HFF-Myc (cell line): ENCODE data around the gene SLC35E1.
"Not testable (repeated sequence)": the region's sequence is repeated elsewhere in the genome, so short reads cannot be mapped to it uniquely, and the experiment has no call there.

Experiments used
- DNase-seq: peaks from one replicate; pipeline ENCODE4 v3.0.0-alpha.2; 2011; ENCODE audit warnings: low read depth; ENCODE audit errors: extremely low read depth
- H3K4me3 ChIP-seq: replicated peaks from 2 replicates; pipeline ENCODE4 v1.5.1; 2011; ENCODE audit warnings: low read depth, mild to moderate bottlenecking, control low read depth, low read length
- TF ChIP-seq, protein P1 (sequence below): IDR thresholded peaks from 2 replicates; pipeline ENCODE4 v1.5.1; 2012; ENCODE audit warnings: mild to moderate bottlenecking, low read depth, low read length, control low read depth; ENCODE audit errors: missing control alignments

Gene SLC35E1

DNA sequence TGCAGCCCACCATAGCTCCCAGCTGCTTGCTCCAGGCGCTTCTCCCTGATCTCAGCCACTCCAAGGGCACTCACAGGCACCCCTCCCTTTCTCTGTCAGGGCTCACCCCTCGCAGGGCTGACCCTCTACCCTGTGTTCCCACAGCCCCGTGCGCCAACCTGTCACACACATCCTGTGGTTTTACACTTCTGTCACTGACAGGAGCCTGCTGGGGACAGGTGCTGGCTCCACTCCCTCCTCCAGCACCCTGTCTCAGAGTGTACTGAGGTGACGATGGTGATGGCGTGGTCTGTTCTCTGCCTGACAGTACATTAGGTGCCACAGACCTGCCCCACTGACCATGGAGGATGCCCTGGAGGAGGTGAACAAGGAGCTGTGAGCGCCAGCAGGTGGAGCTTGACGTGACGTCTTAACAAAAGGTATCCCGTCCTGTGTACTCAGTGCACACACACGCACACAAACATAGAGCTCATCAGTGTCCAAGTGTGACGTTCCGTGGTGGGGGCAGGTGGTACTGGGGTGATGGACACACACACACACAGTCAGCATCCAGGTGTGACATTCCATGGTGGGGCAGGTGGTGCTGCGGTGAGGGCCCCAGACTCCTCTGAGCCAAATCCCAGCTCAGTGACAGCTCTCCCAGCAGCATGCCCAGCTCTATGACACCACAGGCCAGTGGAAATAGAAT is 55.1 kb downstream of the SLC35E1 start:
- DNase-seq: no peak
- TF ChIP-seq, protein P1, sequence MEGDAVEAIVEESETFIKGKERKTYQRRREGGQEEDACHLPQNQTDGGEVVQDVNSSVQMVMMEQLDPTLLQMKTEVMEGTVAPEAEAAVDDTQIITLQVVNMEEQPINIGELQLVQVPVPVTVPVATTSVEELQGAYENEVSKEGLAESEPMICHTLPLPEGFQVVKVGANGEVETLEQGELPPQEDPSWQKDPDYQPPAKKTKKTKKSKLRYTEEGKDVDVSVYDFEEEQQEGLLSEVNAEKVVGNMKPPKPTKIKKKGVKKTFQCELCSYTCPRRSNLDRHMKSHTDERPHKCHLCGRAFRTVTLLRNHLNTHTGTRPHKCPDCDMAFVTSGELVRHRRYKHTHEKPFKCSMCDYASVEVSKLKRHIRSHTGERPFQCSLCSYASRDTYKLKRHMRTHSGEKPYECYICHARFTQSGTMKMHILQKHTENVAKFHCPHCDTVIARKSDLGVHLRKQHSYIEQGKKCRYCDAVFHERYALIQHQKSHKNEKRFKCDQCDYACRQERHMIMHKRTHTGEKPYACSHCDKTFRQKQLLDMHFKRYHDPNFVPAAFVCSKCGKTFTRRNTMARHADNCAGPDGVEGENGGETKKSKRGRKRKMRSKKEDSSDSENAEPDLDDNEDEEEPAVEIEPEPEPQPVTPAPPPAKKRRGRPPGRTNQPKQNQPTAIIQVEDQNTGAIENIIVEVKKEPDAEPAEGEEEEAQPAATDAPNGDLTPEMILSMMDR: no peak

DNA sequence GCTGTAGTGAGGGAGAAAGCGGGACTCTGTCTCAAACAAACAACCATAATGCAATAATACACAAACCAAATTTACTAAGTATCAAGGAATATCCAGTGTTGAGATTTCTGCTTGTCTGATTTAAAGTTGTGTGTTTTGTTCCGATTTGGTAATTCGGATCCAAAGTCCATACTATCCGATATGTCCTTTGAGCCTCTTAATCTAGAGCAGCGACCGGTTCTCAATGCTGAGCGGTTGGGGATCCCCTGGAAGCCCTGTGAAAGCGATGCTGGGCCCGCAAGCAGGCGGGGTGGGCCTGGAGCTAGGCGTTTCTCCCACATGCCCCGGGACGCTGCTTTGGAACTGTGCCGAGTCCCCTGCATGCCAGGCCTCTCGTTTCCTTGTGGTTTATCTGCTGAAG is 55.8 kb downstream of the SLC35E1 start:
- DNase-seq: no peak
- TF ChIP-seq, protein P1: no peak
- H3K4me3 ChIP-seq: no peak overlapping the region

More for the DNA sequence above, 55.1 kb downstream of the SLC35E1 start:
- H3K4me3 ChIP-seq: no peak overlapping the region

DNA sequence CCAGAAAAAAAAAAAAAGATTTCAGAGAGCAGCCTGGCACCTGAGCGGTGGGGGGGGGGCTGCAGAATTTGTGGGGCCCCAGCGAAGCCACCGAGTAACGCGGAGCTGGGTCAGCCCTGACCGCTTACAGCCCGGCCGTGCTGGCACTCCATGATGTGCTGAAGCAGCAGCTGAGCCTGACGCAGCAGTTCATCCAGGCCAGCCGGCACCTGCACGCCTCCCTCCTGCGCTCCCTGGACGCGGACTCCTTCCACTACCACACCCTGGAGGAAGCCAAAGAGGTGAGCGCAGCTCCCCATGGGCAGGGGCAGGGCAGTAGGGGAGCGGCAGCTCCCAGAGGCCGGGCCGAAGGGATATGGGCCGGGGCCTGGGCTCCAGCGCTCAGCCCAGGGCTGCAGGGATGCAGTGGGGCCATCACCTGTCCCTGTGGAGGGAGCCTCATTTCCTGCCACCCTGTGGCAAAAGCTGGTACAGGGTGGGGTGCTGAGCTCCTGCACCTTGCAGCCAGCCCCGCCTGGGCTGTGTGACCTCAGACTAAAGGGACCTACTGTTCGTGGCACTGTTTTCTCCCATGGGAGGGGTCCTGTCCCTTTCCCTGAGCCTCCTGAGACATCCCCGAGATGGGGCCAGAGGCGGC is 57.7 kb downstream of the SLC35E1 start:
- H3K4me3 ChIP-seq: no peak overlapping the region
- DNase-seq: no peak
- TF ChIP-seq, protein P1: no peak

DNA sequence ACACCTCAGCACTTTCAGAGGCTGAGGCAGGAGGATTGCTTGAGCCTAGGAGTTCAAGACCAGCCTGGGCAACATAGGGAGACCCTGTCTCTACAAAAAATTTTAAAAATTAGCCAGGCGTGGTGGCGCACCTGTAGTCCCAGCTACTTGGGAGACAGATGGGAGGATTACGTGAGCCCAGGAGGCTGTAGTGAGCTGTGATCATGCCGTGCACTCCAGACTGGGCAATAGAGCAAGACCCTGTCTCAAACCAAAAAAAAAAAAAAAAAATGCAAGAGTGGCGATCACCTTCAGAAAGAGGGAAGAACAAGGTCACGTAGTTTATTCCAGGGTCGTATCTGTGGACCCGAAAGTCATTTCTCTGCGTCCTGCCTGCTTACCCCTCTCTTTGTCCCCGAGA is 59.6 kb downstream of the SLC35E1 start:
- DNase-seq, H3K4me3 ChIP-seq: not testable (repeated sequence)

DNA sequence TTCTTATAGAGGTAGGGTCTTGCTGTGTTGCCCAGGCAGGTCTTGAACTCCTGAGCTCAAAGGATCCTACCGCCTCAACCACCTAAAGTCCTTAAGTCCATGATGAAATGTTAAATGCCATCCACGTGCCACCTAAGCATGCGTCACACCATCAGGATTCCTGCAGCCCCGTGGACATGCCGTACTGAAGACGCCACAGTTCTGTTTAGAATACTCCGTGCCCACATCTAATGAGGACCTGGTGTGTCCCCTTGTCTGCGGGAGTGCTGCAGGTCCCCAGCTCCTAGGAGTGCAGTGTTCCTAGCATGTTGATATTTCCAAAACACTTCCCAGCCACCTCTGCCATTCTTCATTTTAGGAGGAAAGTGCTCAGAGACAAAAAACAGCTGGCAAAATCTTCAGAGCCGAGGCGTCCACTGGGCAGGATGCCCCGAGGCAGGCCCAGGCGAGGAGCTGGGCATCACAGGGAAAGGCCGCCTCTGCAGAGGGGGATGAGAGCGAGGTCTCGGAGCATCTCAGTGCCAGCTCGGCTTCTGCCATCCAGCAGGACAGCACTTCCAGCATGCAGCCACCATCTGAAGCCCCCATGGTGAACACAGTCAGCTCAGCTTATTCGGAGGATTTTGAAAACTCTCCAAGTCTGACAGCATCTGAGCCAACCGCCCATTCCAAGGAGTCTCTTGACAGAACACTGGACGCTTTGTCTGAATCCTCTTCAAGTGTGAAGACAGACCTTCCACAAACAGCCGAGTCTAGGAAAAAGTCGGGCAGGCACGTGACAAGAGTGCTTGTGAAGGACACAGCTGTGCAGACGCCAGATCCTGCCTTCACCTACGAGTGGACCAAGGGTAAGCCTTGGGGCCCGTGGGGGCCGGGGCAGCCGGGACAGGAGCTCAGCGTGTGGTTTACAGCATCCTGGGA is 62.8 kb downstream of the SLC35E1 start:
- no peak for DNase-seq
- TF ChIP-seq, protein P1: no peak
- H3K4me3 ChIP-seq: no peak overlapping the region

DNA sequence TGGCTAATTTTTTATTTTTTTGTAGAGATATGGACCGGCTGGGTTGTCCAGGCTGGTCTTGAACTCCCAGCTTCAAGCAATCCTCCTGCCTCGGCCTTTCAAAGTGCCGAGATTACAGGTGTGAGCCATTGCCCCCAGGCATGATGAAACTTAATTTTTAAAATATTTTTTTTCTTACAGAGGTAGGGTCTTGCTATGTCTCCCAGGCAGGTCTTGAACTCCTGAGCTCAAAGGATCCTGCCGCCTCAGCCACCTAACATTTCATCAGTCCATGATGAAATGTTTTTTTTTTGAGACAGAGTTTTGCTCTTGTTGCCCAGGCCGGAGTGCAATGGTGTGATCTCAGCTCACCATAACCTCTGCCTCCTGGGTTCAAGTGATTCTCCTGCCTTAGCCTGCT is 63.7 kb downstream of the SLC35E1 start:
- H3K4me3 ChIP-seq: no peak overlapping the region
- TF ChIP-seq, protein P1: no peak
- DNase-seq: no peak

DNA sequence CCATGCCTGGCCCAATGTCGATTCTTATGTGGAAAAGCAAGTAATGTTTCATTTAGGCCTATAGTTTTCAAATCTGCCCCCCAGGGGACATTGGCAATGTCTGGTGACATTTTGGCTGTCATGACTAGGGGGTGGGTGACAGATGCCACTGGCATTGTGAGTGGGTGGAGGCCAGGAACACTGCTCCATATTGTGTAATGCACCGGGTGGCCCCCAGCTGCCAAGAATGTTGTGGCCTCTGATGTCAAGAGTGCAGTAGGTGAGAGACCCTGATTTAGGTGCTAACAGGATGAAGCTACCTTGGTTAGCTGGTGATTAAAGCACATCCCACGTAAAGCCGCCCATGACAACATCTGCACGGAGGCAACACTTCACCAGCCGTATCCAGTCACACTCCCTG is 65.3 kb downstream of the SLC35E1 start:
- TF ChIP-seq, protein P1: no peak
- no peak overlapping the region for H3K4me3 ChIP-seq
- no peak for DNase-seq

DNA sequence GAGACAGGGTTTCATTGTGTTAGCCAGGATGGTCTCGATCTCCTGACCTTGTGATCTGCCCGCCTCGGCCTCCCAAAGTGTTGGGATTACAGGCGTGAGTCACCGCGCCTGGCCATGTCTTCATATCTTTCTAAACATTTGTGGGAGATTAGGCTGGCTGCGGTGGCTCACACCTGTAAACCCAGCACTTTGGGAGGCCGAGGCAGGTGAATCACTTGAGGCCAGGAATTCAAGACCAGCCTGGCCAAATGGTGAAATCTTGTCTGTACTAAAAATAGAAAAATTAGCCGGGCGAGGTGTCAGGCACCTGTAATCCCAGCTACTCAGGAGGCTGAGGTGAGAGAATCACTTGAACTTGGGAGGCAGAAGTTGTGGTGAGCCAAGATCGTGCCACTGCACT is 66.1 kb downstream of the SLC35E1 start:
- DNase-seq, H3K4me3 ChIP-seq: not testable (repeated sequence)
